BE2C (cell line): Measurements from ENCODE around the gene VMP1.
"Not testable (repeated sequence)": the region's sequence is repeated elsewhere in the genome, so short reads cannot be mapped to it uniquely, and the experiment has no call there.

Experiments used
- DNase-seq: peaks from one replicate; pipeline ENCODE4 v3.0.0-alpha.2; 2020
- H3K27me3 ChIP-seq: fragments of 250-450 bp; sonication (Bioruptor Pico); 2 replicates; pipeline ENCODE4 v1.5.1; 2020; ENCODE audit warnings: mild to moderate bottlenecking
- H3K36me3 ChIP-seq: fragments of 250-450 bp; sonication (Bioruptor Pico); 2 replicates; pipeline ENCODE4 v1.5.1; 2020; ENCODE audit warnings: mild to moderate bottlenecking
- H3K4me1 ChIP-seq: fragments of 250-450 bp; sonication (Bioruptor Pico); 2 replicates; pipeline ENCODE4 v1.5.1; 2020
- H3K4me3 ChIP-seq: 2 replicates; pipeline ENCODE4 v1.5.1; 2011; ENCODE audit warnings: low read depth, low read length
- H3K9me3 ChIP-seq: fragments of 250-450 bp; sonication (Bioruptor Pico); 2 replicates; pipeline ENCODE4 v1.5.1; 2020
- TF ChIP-seq, protein P1 (sequence below): IDR thresholded peaks from 2 replicates; pipeline ENCODE4 v1.5.1; 2012; ENCODE audit warnings: mild to moderate bottlenecking, low read depth, low read length

VMP1 gene

DNA sequence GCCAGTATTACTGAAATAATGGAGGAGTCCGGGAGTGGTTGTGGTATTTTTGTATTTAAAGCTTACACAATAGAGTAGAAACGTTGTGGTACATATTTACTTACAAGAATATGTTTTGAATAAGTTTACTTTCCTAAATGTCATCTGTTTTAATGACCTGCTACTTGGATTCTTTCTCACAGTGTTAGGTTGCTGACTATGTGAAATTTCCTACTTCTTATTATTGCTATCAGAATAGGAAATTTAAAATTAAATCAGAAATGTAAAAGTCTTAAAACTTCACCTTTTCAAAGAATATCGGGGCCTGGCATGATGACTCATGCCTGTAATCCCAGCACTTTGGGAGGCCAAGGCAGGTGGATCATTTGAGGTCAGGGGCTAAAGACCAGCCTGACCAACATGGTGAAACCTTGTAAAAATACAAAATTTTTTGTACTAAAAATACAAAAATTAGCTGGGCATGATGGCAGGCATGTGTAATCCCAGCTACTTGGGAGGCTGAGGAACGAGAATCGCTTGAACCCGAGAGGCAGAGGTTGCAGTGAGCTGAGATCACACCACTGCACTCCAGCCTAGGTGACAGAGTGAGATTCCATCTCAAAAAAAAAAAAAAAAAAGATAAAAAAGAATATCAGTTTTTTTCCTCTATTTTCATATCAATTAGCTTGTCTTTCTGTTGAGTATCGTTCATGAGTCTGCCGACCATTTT, 77.8 kb downstream of the VMP1 start:
- Histone ChIP-seq H3K4me3 (no peak overlapping the region), H3K9me3 (no peaks in the 10 kb centered on the region), H3K27me3 (no peaks in the 10 kb centered on the region), H3K36me3 (no peaks in the 10 kb centered on the region), H3K4me1 (peaks cover 26% of the 10 kb centered on the region)
- DNase-seq: no peak
- TF ChIP-seq, protein P1, sequence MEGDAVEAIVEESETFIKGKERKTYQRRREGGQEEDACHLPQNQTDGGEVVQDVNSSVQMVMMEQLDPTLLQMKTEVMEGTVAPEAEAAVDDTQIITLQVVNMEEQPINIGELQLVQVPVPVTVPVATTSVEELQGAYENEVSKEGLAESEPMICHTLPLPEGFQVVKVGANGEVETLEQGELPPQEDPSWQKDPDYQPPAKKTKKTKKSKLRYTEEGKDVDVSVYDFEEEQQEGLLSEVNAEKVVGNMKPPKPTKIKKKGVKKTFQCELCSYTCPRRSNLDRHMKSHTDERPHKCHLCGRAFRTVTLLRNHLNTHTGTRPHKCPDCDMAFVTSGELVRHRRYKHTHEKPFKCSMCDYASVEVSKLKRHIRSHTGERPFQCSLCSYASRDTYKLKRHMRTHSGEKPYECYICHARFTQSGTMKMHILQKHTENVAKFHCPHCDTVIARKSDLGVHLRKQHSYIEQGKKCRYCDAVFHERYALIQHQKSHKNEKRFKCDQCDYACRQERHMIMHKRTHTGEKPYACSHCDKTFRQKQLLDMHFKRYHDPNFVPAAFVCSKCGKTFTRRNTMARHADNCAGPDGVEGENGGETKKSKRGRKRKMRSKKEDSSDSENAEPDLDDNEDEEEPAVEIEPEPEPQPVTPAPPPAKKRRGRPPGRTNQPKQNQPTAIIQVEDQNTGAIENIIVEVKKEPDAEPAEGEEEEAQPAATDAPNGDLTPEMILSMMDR: no peak

DNA sequence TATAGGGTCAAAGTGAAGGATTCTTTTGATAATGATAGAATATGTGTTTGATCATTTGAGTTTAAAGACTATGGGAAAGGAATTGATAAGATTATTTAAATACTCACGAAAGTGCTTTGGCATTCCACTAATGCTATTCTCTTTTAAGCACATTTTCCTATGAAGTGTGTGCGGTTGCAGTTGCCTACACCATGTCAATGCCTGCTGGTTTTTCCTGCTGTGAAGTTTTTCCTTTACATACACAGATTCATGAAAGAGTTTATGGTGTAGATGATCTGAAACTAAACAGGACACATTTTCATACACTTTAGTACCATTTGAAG, 78.7 kb downstream of the VMP1 start:
- no peak for DNase-seq
- H3K4me1 ChIP-seq: peaks cover 26% of the 10 kb centered on the region
- H3K9me3 ChIP-seq: no peaks in the 10 kb centered on the region
- H3K36me3 ChIP-seq: no peaks in the 10 kb centered on the region
- TF ChIP-seq, protein P1: no peak
- H3K27me3 ChIP-seq: no peaks in the 10 kb centered on the region
- no peak overlapping the region for H3K4me3 ChIP-seq

DNA sequence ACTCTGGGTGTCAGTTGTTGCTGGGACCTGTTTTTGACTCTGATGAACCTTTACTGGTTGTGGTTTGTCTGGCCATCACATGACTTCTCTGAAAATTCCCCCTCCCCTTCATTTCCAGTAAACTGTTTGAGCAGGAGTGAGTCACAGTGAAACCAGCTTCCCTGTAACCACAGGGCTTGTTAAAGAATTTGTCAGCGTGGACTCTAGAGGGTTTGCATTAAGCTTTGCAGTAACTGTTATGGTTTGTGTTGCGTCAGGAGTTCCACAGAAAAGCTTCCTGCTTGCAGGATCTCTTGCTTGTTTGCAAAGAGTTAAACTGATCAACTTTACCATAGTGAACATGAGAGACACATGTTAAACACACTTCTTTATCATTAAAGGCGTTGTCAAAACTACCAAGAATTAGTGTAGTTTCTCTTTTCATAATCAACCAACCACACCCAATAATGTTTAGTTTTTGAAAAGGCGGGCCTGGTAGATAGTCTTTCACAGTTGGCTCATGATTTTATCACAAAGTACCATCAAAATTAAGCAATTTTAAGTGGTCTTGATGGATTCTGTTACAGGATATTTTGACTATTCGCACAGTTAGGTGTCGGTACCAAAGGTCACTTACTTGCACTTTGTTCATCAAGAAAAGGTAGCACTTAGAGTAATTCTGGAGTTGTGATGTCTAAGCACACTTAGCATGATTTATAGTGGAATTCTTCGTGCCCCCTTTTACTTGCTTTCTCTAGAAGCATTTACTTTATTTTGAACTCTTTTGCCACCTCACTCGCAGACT, 79.3 kb downstream of the VMP1 start:
- H3K4me3 ChIP-seq: peak overlapping the region; percentile 18; the same call in 1 of the 2 replicates
- TF ChIP-seq, protein P1: no peak
- DNase-seq: peak; percentile 51

DNA sequence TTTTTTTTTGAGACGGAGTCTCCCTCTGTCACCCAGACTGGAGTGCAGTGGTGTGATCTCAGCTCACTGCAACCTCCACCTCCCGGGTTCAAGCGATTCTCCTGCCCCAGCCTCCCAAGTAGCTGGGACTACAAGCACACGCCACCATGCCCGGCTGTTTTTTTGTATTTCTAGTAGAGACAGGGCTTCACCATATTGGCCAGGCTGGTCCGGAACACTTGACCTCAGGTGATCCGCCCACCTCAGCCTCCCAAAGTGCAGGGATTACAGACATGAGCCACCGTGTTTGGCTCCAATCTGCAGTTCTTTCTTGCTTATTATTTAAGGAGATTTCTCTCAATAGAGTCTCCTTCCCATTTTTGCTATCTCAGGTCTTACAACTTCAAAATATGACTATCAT, 82.4 kb downstream of the VMP1 start:
- H3K4me1 ChIP-seq: peaks cover 18% of the 10 kb centered on the region
- DNase-seq: not testable (repeated sequence)

More for the DNA sequence above, 79.3 kb downstream of the VMP1 start:
- Histone ChIP-seq H3K9me3 (no peaks in the 10 kb centered on the region), H3K27me3 (no peaks in the 10 kb centered on the region), H3K36me3 (no peaks in the 10 kb centered on the region), H3K4me1 (peaks cover 26% of the 10 kb centered on the region)

DNA sequence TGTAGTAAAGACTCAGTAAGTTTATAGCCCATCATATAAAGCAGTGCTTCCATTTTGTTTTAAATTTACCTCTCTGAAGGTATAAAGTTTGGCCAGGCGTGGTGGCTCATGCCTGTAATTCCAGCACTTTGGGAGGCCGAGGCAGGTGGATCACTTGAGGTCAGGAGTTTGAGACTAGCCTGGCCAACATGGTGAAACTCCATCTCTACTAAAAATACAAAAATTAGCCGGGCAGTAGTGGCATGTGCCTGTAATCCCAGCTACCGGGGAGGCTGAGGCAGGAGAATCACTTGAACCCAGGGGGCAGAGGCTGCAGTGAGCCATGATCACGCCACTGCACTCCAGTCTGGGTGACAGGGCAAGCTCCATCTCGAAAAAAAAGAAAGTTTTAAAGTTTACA, 83.0 kb downstream of the VMP1 start:
- H3K27me3 ChIP-seq, DNase-seq: not testable (repeated sequence)
- peaks cover 13% of the 10 kb centered on the region for H3K4me1 ChIP-seq

More for the DNA sequence above, 82.4 kb downstream of the VMP1 start:
- H3K36me3 ChIP-seq, H3K9me3 ChIP-seq, H3K4me3 ChIP-seq, H3K27me3 ChIP-seq: not testable (repeated sequence)

DNA sequence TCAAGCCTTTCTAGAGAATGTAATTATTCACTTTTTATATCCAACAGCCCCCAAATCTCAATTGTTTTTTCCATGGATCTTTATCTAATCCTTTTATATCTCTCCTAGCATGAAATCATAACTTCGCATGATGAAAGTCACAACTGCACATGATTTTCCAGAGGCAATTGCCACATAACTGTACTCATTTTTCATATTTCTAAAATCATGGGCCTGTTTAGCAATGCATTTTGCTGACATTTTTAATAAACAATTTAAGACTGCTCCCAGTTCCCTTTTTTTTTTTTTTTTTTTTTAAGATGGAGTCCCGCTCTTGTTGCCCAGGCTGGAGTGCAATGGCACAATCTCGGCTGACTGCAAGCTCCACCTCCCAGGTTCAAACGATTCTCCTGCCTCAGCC, 83.5 kb downstream of the VMP1 start:
- no peak for DNase-seq
- H3K36me3 ChIP-seq: no peaks in the 10 kb centered on the region; the same call in 1 of the 2 replicates

More for the DNA sequence above, 83.0 kb downstream of the VMP1 start:
- not testable (repeated sequence) for H3K4me3 ChIP-seq, H3K36me3 ChIP-seq, H3K9me3 ChIP-seq

More for the DNA sequence above, 83.5 kb downstream of the VMP1 start:
- no peaks in the 10 kb centered on the region for H3K27me3 ChIP-seq
- H3K4me1 ChIP-seq: peaks cover 13% of the 10 kb centered on the region
- TF ChIP-seq, protein P1: no peak
- no peaks in the 10 kb centered on the region for H3K9me3 ChIP-seq
- no peak overlapping the region for H3K4me3 ChIP-seq
